HG03175 (cell line): ENCODE results near the gene PEAK1.

Source experiments
- ATAC-seq: cut with Tn5 transposase; IDR thresholded peaks from one replicate; pipeline ENCODE4 v1.9.1; 2021; ENCODE audit warnings: mild to moderate bottlenecking, moderate library complexity; ENCODE audit not compliant: unreplicated experiment

Gene PEAK1

DNA sequence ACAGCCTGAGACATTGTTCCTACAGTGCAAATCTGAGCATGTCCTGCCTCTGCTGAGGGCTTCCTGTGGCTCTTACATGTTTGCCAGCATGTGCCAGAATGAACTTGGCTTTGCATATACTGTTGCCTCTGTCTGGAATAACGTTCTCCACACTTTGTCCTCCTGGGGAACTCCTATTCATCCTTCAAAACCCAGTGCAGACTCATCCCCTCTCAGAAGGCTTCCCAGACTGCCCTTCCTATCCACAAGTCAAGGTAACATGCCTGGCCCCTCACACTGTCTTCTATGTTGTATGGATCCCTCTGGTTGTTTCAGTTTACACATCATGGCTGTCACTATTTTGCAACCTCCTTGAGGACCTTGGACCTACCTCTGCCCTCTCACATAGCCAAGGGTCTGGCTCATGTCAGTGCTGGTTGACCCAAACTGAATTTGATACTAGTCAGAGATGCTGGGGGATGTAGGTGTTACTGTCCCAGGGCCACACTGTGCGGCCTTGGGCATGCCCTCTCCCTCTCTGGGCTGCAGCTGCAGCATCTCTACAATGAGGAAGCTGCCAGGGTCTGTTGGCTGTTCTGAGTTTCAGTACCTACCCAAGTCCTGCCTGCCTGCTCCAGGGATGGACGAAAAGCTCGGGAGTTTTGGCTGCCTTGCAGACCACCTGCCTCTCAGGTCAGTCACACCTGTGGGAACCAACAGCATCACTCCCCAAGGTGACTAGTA, 320.0 kb downstream of the PEAK1 start:
- no peak for ATAC-seq

- ATAC-seq: no peak
Observed at GRCh38 chr15:77098572-77098971, 321.3 kb downstream of the PEAK1 start.

DNA sequence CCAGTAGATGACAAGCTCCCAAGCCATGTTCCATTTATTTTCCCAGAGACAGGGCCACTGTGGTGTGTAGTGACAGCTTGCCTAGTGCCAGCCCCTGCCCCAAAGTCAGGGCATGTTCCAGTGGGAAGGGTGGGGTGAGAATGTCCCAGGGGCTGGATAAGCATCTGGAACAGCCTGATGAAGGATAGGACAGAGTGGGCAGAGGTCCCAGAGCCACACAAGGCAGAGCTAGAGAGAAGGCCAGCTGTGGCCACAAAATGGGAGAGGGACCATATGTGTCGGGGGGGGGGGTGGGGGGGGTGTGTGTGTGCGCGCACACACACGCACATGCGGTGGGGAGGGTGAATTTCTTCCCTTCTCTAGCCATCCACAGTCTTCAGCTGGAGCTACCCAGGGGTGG, 322.0 kb downstream of the PEAK1 start:
- no peak for ATAC-seq

- ATAC-seq: no peak
Observed at GRCh38 chr15:77097248-77097721, 322.6 kb downstream of the PEAK1 start.

GRCh38 chr15:77096541-77096940, 323.4 kb downstream of the PEAK1 start:
- ATAC-seq: no peak

DNA sequence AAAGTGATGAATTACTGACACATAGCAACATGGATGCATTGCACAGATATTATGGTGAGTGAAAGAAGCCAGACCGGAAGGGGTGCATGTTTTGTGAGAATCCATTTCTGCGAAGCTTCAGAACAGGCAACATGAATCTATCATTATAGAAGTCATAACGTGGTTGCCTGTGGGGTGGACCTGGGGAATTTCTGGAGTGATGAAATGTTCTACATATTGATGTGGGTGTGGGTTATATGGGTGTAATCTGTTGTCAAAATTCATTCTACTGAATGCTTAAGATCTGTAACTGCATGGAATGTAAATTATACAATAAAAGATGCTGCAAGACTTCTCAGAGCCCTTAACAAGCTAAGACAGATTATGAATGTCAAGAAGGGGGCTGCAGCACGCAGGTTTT, 323.8 kb downstream of the PEAK1 start:
- ATAC-seq: no peak

DNA sequence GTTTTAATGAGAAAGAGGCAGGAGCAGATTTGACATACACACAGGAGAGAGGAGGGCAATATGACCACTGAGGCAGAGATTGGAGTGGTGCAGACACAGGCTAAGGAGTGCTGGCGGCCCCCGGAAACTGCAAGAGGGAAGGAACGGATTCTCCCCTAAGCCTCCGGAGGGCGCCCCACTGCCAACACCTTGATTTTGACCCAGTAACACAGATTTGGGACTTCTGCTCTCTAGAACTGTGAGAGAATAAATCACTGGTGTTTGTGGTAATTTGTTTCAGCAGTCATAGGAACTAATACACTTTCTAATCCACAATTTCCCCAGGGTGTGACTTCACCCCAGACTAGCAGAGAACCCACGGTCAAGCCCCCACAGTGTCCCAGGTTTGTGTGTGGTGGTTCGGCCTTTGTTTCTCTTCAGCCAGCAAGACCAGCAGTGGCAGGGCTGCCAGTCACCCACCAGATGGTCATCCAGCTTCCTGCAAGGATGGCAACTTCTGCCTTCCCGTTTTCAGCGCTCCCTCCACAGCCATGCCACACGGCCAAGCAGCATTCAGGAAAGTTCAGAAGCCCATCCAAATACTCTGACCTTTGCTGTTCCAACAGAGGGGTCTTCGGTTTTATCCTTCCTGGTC, 325.4 kb downstream of the PEAK1 start:
- ATAC-seq: no peak

GRCh38 chr15:77093436-77093835, 326.5 kb downstream of the PEAK1 start:
- no peak for ATAC-seq

DNA sequence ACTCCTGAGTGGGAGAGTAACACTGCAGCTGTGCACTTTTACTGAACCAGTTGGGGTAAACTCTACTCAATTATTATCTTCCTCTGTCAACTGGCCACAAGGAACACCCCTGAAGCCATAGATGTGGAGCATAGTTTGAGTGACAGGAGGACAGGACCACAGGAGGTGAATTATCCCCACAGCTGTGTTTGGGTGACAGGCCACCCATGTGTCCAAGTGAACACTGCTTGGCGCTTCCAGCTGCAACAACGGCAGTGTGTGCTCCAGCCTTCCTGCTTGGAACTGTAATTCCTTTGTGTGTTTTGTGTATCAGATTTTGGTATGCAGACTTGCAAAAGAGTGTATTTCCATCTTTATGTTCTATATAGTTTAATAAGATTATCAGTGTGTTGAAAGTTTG, 328.8 kb downstream of the PEAK1 start:
- no peak for ATAC-seq

DNA sequence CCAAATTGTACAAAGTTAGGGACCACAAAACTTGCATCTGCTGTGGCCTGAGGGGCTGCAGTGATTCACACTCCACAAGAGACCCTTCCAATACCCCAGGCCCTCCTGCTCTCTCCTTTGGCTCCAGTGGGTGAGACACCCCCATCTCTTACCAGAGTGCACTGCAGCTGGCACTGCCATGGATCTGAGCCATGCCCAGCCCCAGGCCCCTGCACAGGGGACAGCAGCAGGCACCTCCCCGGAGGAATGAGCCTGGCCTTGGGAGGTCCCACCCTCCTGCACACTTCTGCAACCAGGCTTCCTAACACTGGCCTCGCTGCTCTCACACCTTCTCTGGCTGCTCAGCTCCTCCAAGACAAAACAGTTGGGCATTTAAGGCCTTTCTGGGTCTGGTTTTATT, 332.7 kb downstream of the PEAK1 start:
- no peak for ATAC-seq

GRCh38 chr15:77085297-77085696, 334.6 kb downstream of the PEAK1 start:
- ATAC-seq: no peak

GRCh38 chr15:77084436-77084835, 335.5 kb downstream of the PEAK1 start:
- no peak for ATAC-seq

DNA sequence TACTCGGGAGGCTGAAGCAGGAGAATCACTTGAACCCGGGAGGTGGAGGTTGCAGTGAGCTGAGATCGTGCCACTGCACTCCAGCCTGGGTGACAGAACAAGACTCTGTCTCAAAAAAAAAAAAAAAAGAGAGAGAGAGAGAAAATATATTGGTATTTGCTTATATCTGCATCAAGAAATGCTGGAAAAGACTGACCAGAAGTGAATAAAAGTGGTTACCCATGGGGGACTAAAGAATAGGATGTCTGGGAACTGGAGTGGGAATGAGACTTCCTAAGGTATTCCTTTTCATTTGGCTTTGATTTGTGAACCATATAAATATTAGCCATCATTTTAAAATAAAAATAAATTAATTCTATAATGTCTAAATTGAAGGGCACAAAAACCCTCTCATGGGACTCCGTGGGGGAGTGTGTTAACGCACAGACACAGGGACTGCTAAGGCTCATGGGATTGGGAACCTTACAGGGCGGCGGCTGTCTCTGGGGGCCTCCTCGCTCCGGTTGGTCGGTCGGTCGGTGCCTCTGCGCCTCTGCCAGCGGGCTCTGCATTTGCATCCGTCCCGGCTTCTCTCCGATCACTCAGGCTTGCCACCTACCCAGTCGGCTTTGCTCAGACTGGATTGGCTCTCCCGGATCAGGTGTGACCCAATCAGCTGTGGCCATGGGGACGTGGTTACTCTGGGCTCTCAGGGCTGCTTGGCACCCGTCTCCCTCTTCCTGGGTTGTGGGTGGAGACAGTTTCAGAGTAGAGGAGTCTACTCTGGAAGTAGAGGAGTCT, 336.3 kb downstream of the PEAK1 start:
- ATAC-seq: peak; percentile 82

DNA sequence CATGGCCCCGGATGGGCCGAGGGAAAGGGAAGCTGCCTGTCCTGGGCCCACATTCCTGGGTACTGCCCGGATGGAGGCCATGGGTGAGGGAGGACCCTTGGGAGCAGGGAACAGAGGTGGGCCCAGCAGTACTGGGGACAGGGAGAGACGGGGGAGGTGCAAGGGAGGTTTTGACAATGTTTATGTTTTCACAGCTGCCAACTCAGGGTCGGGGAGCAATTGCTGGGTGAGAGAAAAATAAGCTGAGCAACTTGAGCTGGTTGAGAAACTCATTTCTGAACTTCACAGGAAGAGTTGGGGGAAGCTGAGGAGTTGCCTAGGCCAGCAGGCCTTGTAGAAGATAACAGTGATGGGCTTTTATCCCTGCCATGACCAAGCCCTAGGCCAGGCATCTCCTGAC, 337.9 kb downstream of the PEAK1 start:
- ATAC-seq: no peak

DNA sequence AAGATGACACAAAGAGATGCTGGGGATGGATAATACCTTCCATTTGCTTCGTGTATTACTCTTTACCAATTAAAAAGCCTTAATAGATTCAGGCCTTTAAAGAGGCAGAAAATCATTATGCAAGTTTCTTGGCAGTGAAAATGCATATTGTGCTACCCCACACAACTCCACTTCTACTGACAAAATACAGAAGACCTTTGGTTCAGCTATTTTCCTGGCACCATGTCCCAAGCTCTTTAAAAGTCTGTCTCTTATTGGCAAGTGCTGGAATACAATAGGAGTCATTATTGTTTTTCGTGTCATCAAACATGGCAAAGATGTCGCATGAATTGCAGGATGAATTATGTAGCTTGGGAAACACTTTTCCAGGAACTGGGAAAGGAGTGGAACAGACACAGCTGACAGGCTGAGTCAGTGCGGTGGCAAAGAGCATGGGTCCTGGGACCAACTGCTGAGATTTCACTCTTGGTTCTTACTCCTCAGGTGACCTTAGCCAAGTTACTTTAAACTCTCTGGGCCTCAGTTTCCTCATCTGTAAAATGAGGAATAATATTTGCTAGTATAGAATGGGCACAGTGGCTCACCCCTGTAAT, 343.5 kb downstream of the PEAK1 start:
- no peak for ATAC-seq

DNA sequence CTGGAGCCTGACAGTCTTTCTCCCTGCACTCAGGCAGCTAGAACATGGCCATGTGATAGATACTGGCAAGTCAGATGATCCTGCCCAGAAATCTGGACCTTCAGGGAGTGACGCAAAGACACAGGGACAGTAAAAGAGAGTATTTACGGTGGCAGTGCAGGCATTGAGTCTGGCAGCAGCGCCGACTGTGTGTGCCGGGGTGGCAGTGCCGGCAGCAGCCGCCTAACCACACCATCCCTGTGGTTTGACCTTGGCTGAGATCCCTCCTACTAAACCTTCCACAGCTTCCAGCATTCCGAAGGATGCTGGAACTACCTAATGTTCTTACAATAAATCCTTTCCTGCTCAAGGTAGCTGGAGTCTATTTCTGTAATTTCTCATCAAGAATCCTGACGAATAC, 344.4 kb downstream of the PEAK1 start:
- ATAC-seq: no peak

DNA sequence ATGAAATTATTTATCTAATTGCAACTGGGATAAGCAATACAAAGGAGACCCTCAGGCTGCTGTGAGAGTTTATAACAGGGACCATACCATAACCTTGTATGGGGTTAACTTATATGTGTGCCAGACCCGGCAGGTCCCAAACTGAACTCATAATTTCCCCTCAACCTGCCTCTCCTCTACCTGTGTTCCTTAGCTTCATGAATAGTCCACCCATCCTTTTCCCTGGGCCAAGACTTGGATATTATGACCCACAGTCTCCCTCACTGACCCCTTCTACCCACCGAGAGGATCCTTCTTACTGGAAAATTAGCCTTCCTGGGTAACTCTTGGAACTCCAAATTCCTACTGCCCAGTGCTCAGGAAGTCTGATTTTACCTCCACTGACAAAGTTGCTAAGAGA, 345.6 kb downstream of the PEAK1 start:
- ATAC-seq: no peak

GRCh38 chr15:77071305-77072223, 348.3 kb downstream of the PEAK1 start:
- no peak for ATAC-seq

GRCh38 chr15:77070495-77071304, 349.2 kb downstream of the PEAK1 start, which contains the start of gene TSPAN3:
Gene TSPAN3, minus strand, starts transcription at chr15:77071109. Its CDS starts 155 bp downstream, at chr15:77070954.
- ATAC-seq: peak; percentile 92

GRCh38 chr15:77070180-77070494, 349.8 kb downstream of the PEAK1 start:
- no peak for ATAC-seq
